Gastrocnemius medialis (tissue), 4 donors: Measurements from ENCODE around the gene NEK6. TPM values are rescaled to one million over a fixed set of nuclear protein-coding genes. Genes with fewer than 3 reads are reported as not detected.

ENCODE experiments used
- ATAC-seq, 2 donors: fragments of 150-250 bp; one replicate each; pipeline ENCODE4 v1.9.1; 2016
- DNase-seq, 2 donors: peaks; one replicate each; pipeline ENCODE4 v3.0.0-alpha.2; 2019
- H3K27ac ChIP-seq, 4 donors: fragments of 200-600 bp; sonication (generic); 1 replicate in 1 of 4; 2 replicates in 3 of 4; pipeline ENCODE4 v1.5.1; 2016 to 2018; ENCODE audit warnings: mild to moderate bottlenecking in 2 of 4, moderate library complexity in 1 of 4
- H3K27me3 ChIP-seq, 3 donors: fragments of 200-600 bp; sonication (generic) in 2 of 3; 1 replicate in 1 of 3; 2 replicates in 2 of 3; pipeline versions ENCODE4 v1.5.1 to v1.6.0; 2016 to 2019; ENCODE audit warnings: mild to moderate bottlenecking in 1 of 3, moderate library complexity in 1 of 3
- H3K36me3 ChIP-seq, 2 donors: fragments of 200-600 bp; sonication (generic) in 1 of 2; one replicate each; pipeline ENCODE4 v1.5.1; 2017 to 2018
- H3K4me1 ChIP-seq, 2 donors: fragments of 200-600 bp; sonication (generic) in 1 of 2; one replicate each; pipeline ENCODE4 v1.5.1; 2016 to 2017; ENCODE audit warnings: mild to moderate bottlenecking in 2 of 2
- H3K4me3 ChIP-seq, 4 donors: fragments of 200-600 bp; sonication (generic) in 3 of 4; 1 replicate in 1 of 4; 2 replicates in 3 of 4; pipeline ENCODE4 v1.5.1; 2016 to 2019; ENCODE audit warnings: mild to moderate bottlenecking in 2 of 4
- H3K9me3 ChIP-seq, 3 donors: fragments of 200-600 bp; sonication (generic) in 2 of 3; 1 replicate in 1 of 3; 2 replicates in 2 of 3; pipeline ENCODE4 v1.5.1; 2016 to 2019
- CTCF ChIP-seq, 5 experiments: fragments of 450-650 bp in 3 of 5; fragments of 200-600 bp in 2 of 5; sonication (generic) in 2 of 5; IDR thresholded peaks in 4 of 5; conservative IDR thresholded peaks in 1 of 5; 1 replicate in 4 of 5; 2 replicates in 1 of 5; pipeline ENCODE4 v1.5.1; 2016 to 2019; ENCODE audit warnings: antibody characterized with exemption in 5 of 5, mild to moderate bottlenecking in 3 of 5, moderate library complexity in 3 of 5
- POLR2A ChIP-seq, 2 donors: fragments of 450-650 bp; IDR thresholded peaks; one replicate each; pipeline ENCODE4 v1.6.1; 2017; ENCODE audit warnings: antibody characterized with exemption in 2 of 2, mild to moderate bottlenecking in 2 of 2, moderate library complexity in 2 of 2
- in situ Hi-C, 4 donors: fragments of 200-750 bp; cut with MboI; loops; one replicate each; pipeline versions ENCODE4 v1.15.0 to v1.8.0; 2017; ENCODE audit warnings: low sequenced_read_pairs in 4 of 4
- intact Hi-C: fragments of 100-400 bp; cut with DNase I; formaldehyde crosslinking; loops from one replicate; pipeline ENCODE4 v1.15.1; 2023; ENCODE audit warnings: low total_unique reads
- total RNA-seq, 4 donors: library from RNA; depleted of rRNA; stranded (reverse); fragments of >200 nt; gene quantifications; one replicate each; pipeline versions ENCODE4 v1.1.0 to v1.2.3, GENCODE V29; 2016

NEK6 gene
- total RNA-seq, 4 donors from 2014 or later, result 2.3 to 10.1 (median 3.5) TPM

- ATAC-seq (no peak), DNase-seq (no peak)
- no peaks in the 10 kb centered on the region for H3K36me3 ChIP-seq
- intact Hi-C loops (no loop called here), in situ Hi-C loops (no loop called here)
- H3K9me3 ChIP-seq, result no peaks in the 10 kb centered on the region
- H3K4me1 ChIP-seq, result peaks cover 19 to 40% of the 10 kb centered on the region in 2 donors
- no peak overlapping the region for H3K27ac ChIP-seq
- H3K27me3 ChIP-seq, result no peaks in the 10 kb centered on the region
- no peak overlapping the region for H3K4me3 ChIP-seq
- TF ChIP-seq CTCF (IDR thresholded peaks at IDR 0.05 in 4 of 5, conservative IDR thresholded peaks at IDR 0.05 in 1 of 5) (no peak), POLR2A (IDR thresholded peaks at IDR 0.05) (no peak)
Observed at GRCh38 chr9:124293718-124294506, 36.2 kb downstream of the NEK6 start.

GRCh38 chr9:124295159-124295794, 37.5 kb downstream of the NEK6 start:
- no peak for ATAC-seq
- no peaks in the 10 kb centered on the region for H3K27me3 ChIP-seq
- peaks cover 19 to 40% of the 10 kb centered on the region in 2 donors for H3K4me1 ChIP-seq
- DNase-seq, result no peak
- TF ChIP-seq POLR2A (IDR thresholded peaks at IDR 0.05) (no peak), CTCF (IDR thresholded peaks at IDR 0.05 in 4 of 5, conservative IDR thresholded peaks at IDR 0.05 in 1 of 5) (no peak)
- intact Hi-C loops (no loop called here), in situ Hi-C loops (no loop called here)
- H3K4me3 ChIP-seq, result no peak overlapping the region
- H3K27ac ChIP-seq, result no peak overlapping the region
- no peaks in the 10 kb centered on the region for H3K9me3 ChIP-seq
- no peaks in the 10 kb centered on the region for H3K36me3 ChIP-seq

- Histone ChIP-seq H3K9me3 (no peaks in the 10 kb centered on the region), H3K27ac (no peak overlapping the region), H3K4me1 (peaks cover 19 to 39% of the 10 kb centered on the region in 2 donors), H3K36me3 (no peaks in the 10 kb centered on the region), H3K27me3 (no peaks in the 10 kb centered on the region), H3K4me3 (no peak overlapping the region)
- ATAC-seq (no peak), DNase-seq (no peak)
- in situ Hi-C loops, result no loop called here
- TF ChIP-seq POLR2A (IDR thresholded peaks at IDR 0.05) (no peak), CTCF (IDR thresholded peaks at IDR 0.05 in 4 of 5, conservative IDR thresholded peaks at IDR 0.05 in 1 of 5) (no peak)
- intact Hi-C loops, result no loop called here
Observed at GRCh38 chr9:124296094-124296493, 38.3 kb downstream of the NEK6 start.

GRCh38 chr9:124296796-124297550, 39.2 kb downstream of the NEK6 start:
- H3K9me3 ChIP-seq, result no peaks in the 10 kb centered on the region
- DNase-seq, result no peak
- no peaks in the 10 kb centered on the region for H3K27me3 ChIP-seq
- intact Hi-C loops (no loop called here), in situ Hi-C loops (no loop called here)
- TF ChIP-seq CTCF (IDR thresholded peaks at IDR 0.05 in 4 of 5, conservative IDR thresholded peaks at IDR 0.05 in 1 of 5) (no peak), POLR2A (IDR thresholded peaks at IDR 0.05) (no peak)
- no peak for ATAC-seq
- H3K36me3 ChIP-seq, result no peaks in the 10 kb centered on the region
- H3K4me1 ChIP-seq, result peaks cover 19 to 32% of the 10 kb centered on the region in 2 donors
- H3K27ac ChIP-seq, result no peak overlapping the region
- H3K4me3 ChIP-seq, result no peak overlapping the region
